Mucosa of descending colon (tissue), 3 donors: ENCODE measurements around the gene NR3C2. TPM values are rescaled to one million over a fixed set of nuclear protein-coding genes. Genes with fewer than 3 reads are reported as not detected.
A peak's percentile ranks its signal among the peaks of the same experiment; 100 is the strongest.

Experiments
- ATAC-seq: fragments of 200-7000 bp; cut with Tn5 transposase; one replicate; pipeline ENCODE4 v1.9.1; 2020; ENCODE audit warnings: mild to moderate bottlenecking, moderate library complexity
- DNase-seq, 3 donors: peaks; one replicate each; pipeline ENCODE4 v3.0.0-alpha.2; 2020
- H3K36me3 ChIP-seq: fragments of 200-600 bp; one replicate; pipeline ENCODE4 v1.8.0; 2021; ENCODE audit warnings: low read depth, mild to moderate bottlenecking
- H3K4me1 ChIP-seq: fragments of 200-600 bp; one replicate; pipeline ENCODE4 v1.8.0; 2021; ENCODE audit warnings: low read depth, mild to moderate bottlenecking
- H3K4me3 ChIP-seq: fragments of 200-600 bp; one replicate; pipeline ENCODE4 v1.8.0; 2021; ENCODE audit warnings: mild to moderate bottlenecking
- H3K9me3 ChIP-seq: fragments of 200-600 bp; one replicate; pipeline ENCODE4 v1.8.0; 2021; ENCODE audit warnings: mild to moderate bottlenecking
- CTCF ChIP-seq: fragments of 200-600 bp; IDR thresholded peaks from one replicate; pipeline ENCODE4 v1.8.0; 2022; ENCODE audit warnings: antibody characterized with exemption, mild to moderate bottlenecking
- intact Hi-C, 2 donors: fragments of 100-400 bp; cut with DNase I in 1 of 2; cut with micrococcal nuclease in 1 of 2; formaldehyde crosslinking; loops; one replicate each; pipeline versions ENCODE4 v1.11.0 to v1.11.1; 2022; cut with DNase I, micrococcal nuclease
- total RNA-seq, 3 donors: library from RNA; stranded (reverse); fragmentation: NEBNext Ultra II Directional in 2 of 3; extraction: Animal tissue kit (Norgen Biotek cat#: 25700) in 2 of 3; gene quantifications; one replicate each; pipeline versions ENCODE4 v1.2.1 to v1.2.4, GENCODE V29; 2021 to 2023
- donor health status: DM: no; HTN: no; CAD: no; lungs with moderate emphysema.
- donor health status: DM: no; HTN: no; CAD: no.
- donor health status: DM: no; HTN: yes; CAD: no.

Gene NR3C2
- total RNA-seq, 3 donors from 2014 or later = 86.5 to 205 (median 108) TPM

GRCh38 chr4:148079961-148080360 lies 362.3 kb downstream of the NR3C2 start:
- H3K9me3 ChIP-seq = no peaks in the 10 kb centered on the region
- DNase-seq = no peak
- no peak for TF ChIP-seq CTCF
- H3K36me3 ChIP-seq = no peaks in the 10 kb centered on the region
- H3K4me1 ChIP-seq = no peaks in the 10 kb centered on the region
- H3K4me3 ChIP-seq = no peak overlapping the region
- ATAC-seq = no peak
- intact Hi-C loops = no loop called here

GRCh38 chr4:148078061-148078460 lies 364.2 kb downstream of the NR3C2 start:
- no peak for DNase-seq
- intact Hi-C loops = no loop called here
- ATAC-seq = no peak
- Histone ChIP-seq H3K4me1 (no peaks in the 10 kb centered on the region), H3K9me3 (peaks cover 3% of the 10 kb centered on the region), H3K4me3 (no peak overlapping the region), H3K36me3 (no peaks in the 10 kb centered on the region)
- no peak for TF ChIP-seq CTCF

- ATAC-seq = no peak
- no peak overlapping the region for H3K4me3 ChIP-seq
- no peaks in the 10 kb centered on the region for H3K36me3 ChIP-seq
- no peak for DNase-seq
- H3K9me3 ChIP-seq = peaks cover 3% of the 10 kb centered on the region
- no peaks in the 10 kb centered on the region for H3K4me1 ChIP-seq
- no peak for TF ChIP-seq CTCF
- intact Hi-C loops = no loop called here
Observed at GRCh38 chr4:148077581-148077980, 364.6 kb downstream of the NR3C2 start.

- Histone ChIP-seq H3K36me3 (no peaks in the 10 kb centered on the region), H3K4me1 (no peaks in the 10 kb centered on the region), H3K9me3 (peaks cover 3% of the 10 kb centered on the region), H3K4me3 (no peak overlapping the region)
- intact Hi-C loops = no loop called here
- no peak for TF ChIP-seq CTCF
- no peak for ATAC-seq
- DNase-seq = no peak
Observed at GRCh38 chr4:148076964-148077363, 365.2 kb downstream of the NR3C2 start.

GRCh38 chr4:148075438-148075837 lies 366.8 kb downstream of the NR3C2 start:
- Histone ChIP-seq H3K4me1 (no peaks in the 10 kb centered on the region), H3K4me3 (no peak overlapping the region), H3K36me3 (no peaks in the 10 kb centered on the region), H3K9me3 (peaks cover 3% of the 10 kb centered on the region)
- ATAC-seq (no peak), DNase-seq (no peak)
- intact Hi-C loops = no loop called here
- no peak for TF ChIP-seq CTCF

GRCh38 chr4:148074462-148074861 lies 367.8 kb downstream of the NR3C2 start:
- H3K4me3 ChIP-seq = no peak overlapping the region
- H3K4me1 ChIP-seq = no peaks in the 10 kb centered on the region
- H3K9me3 ChIP-seq = peaks cover 3% of the 10 kb centered on the region
- ATAC-seq (peak; percentile 13), DNase-seq (no peak)
- intact Hi-C loops = no loop called here
- no peaks in the 10 kb centered on the region for H3K36me3 ChIP-seq
- TF ChIP-seq CTCF = no peak
